ENCODE data around the gene RAPGEF5.

Gene RAPGEF5

GRCh38 chr7:22154143-22154529, 202.8 kb downstream of the RAPGEF5 start:
- no peak for DNase-seq (ENCODE audit: low read depth in 3 of 3)

GRCh38 chr7:22153432-22154142, 203.4 kb downstream of the RAPGEF5 start:
- DNase-seq (ENCODE audit: low read depth in 3 of 3): no peak

DNA sequence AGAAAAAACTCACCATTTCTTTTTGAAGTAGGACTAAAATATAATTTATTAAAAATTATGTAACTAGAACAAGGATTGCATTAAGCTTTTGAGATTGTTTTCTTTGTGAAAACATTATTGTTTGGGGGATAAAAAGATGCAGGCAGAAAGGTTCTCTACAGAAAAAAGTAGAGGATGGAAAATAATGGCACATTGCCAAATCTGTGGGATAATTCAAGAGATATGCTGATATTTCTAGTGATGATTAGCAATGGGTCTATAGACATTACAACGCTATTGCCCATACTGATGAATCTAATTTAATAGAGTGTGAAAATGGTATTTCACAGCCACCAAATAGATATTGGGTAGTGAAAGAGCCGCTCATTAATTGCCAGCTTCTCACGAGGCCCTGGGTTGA, 204.3 kb downstream of the RAPGEF5 start:
- DNase-seq (ENCODE audit: low read depth in 3 of 3): no peak

GRCh38 chr7:22151901-22152300, 205.1 kb downstream of the RAPGEF5 start:
- no peak for DNase-seq (ENCODE audit: low read depth in 3 of 3)

DNA sequence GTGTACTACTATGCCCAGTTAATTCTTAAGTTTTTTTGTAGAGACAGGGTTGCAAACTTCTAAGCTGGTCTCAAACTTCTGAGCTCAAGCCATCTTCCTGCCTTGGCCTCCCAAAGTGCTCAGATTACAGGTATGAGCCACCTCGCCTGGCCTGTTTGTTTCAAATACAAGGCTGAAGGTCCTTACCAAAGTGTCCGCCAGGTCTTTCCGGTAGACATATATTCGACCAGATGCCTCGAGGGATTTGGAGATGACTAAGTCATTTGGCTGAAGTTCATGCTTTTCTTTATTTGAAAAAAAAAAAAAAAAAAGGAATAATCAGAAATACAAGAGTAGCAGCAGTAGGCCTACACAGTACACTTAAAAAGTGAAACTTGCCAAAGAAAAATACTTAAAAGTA, 206.7 kb downstream of the RAPGEF5 start:
- no peak for DNase-seq (ENCODE audit: low read depth in 3 of 3)

DNA sequence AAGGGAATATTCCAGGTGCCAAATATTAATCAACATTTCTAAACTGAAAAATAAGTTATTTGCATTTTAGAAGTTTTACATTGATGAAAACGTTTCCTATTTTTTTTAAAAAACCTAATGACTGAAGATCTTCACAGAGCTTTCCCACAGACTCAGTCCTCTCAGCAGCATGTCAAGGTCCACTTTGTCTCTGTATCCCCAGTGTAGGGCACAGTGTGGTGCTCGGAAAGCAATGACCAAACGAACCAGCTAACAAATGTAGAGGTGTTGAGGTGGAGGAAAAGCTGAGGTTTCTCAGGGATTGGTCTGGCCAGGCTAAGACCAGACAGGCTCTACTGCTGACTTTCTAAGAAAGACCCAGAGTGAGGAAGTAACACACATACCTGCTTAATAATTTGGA, 209.1 kb downstream of the RAPGEF5 start:
- DNase-seq (ENCODE audit: low read depth in 3 of 3): no peak

GRCh38 chr7:22146961-22147512, 209.9 kb downstream of the RAPGEF5 start:
- DNase-seq (ENCODE audit: low read depth in 3 of 3): no peak

DNA sequence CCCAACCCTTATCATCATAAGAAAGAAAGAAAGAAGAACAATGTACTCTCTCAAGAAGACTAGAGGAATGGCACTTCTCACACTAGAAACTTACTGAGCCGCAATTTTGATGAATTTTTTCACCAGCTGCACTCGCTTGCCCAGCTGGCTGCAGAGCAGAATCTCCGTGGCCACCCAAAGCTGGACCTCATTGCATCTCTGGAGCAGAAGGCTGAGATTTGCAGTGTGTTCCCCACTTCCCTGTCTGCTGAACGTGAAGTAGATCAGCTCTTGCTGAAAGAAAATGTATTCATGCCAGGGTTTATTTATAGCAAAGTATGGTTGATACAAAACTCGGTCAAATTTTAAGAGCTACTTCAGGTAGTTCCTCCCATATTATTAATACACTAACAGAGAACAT, 212.0 kb downstream of the RAPGEF5 start:
- no peak for DNase-seq (ENCODE audit: low read depth in 3 of 3)

DNA sequence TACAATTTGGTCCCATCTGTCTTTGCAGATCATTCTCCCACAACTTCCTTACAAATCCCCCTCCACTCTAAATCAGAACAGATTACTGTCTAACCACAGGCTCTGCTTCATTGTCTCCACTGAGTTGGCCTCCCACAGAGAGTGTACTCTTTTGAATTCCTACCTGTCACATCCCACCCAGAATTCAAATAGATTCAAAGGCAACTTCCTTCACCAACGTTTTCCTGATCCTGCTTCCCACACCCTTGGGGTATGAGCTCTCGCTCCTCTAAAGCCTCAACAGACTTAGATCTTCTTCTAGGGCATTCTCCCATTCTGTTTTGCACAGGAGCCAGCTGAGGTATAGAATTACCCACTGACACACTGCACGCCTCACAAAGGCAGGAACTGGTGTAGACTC, 213.5 kb downstream of the RAPGEF5 start:
- DNase-seq (ENCODE audit: low read depth in 3 of 3): no peak

- no peak for DNase-seq (ENCODE audit: low read depth in 3 of 3)
Measured at GRCh38 chr7:22142572-22142971, 214.4 kb downstream of the RAPGEF5 start.

- DNase-seq (ENCODE audit: low read depth in 3 of 3): no peak
Measured at GRCh38 chr7:22141355-22141754, 215.6 kb downstream of the RAPGEF5 start.

DNA sequence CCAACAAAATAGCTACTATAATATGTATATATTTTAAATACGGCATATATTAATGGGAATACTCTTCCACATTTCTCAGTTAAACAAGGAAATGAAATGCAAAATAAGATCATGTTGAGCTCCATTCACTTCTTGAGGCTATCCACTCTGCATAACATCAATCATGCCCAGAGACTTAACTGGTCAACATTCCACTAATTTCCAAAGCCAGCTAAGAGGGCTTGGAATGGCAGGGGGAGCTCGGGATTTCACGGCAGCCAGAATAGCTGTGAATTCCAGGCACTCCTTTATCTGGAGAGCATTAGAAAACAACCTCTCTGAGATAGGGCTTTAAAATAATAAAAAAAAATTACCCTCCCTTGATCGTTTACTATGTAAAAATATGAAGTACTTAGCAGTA, 216.4 kb downstream of the RAPGEF5 start:
- no peak for DNase-seq (ENCODE audit: low read depth in 3 of 3)

- DNase-seq (ENCODE audit: low read depth in 3 of 3): no peak
Measured at GRCh38 chr7:22138886-22139285, 218.1 kb downstream of the RAPGEF5 start.

DNA sequence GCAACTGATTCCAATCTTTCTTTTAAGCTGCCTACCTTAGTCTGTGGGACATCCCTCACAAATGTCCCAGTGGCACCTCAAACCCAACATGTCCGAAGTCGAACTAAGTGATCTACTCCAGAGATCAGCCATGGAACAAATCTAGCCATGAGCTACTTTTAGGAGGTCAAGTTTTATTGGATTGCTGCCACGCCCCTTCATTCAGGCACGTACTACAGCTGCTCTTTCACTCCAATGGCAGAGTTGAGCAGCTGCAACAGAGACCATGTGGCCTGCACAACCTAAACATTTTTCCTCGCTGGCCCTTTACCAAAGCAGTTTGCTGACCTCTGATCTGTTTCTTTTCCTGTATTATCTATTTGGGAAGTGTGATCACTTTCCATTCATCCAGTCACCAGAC, 218.8 kb downstream of the RAPGEF5 start:
- DNase-seq (ENCODE audit: low read depth in 3 of 3): no peak

DNA sequence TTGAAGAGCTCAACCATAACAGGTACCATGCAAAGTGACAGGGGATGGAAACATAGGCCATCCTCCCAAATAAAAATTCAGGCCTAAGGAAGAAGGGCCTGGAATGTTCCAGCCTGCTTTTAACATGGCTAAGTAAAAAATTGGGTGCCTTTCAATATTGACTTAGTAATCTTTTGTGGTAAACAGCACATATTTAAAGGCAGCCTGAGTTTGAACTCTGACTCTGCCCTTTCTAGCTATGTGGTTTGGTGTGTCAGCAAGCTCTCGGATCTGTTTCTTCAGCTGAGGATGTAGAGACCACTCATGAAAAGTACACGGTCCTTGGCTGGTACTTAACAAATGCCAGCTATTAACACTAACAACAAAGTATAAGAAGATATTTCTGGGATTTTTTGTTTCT, 219.5 kb downstream of the RAPGEF5 start:
- DNase-seq (ENCODE audit: low read depth in 3 of 3): no peak

DNA sequence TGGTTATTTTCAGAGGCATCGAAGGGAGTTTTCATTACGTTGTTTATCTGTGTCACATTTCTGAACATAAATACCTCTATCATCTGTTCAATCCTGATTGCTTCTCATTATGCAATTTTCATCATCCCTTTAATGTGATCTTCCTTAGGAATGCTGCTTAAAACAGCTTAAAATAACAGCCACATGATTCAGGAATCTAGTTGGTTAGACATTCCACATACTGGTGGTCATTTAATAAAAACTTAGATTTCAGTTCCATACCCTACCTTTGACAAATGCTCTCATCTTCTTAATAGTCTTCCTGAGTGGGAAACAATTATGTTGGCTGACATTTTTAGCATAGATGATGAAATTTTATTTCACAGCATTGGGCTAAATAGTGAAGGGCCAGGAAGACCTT, 219.9 kb downstream of the RAPGEF5 start:
- no peak for DNase-seq (ENCODE audit: low read depth in 3 of 3)

DNA sequence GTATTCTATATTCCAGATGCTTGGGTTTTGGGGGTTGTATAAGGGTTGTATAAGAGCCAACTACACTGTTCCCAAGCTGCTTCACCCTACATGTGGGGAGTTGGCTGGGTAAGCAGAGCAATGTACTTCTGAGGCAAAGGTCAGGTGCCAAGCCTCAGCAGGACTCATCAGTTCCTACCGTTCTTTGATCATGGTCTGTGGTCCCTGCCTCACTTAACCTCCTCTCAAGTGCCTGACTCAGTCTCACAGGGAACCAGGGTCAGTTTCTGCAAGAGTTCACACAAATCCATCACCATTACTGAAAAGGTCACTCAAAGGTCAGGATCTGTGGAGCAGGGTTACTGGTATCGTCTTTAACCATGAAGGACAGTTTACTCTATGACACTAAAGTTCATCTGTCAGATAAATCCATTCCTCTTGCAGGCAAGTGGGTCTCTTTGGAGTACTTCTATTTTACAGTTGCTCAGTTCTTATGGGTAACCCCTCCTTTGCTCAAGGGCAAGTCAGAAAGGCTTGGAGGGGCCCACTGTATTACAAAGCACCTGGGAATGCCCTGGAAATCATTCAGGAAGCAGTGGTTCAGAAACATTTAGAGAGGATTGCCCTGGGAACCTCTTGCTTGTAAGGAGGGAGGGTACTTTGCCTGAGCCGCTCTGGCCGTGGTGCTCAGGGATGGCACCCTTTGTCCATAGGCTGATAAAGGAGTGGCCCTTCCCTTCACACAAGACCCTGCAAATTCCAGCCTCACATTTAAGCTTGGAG, 227.0 kb downstream of the RAPGEF5 start:
- DNase-seq (ENCODE audit: low read depth in 3 of 3): no peak

GRCh38 chr7:22129166-22129565, 227.8 kb downstream of the RAPGEF5 start:
- DNase-seq (ENCODE audit: low read depth in 3 of 3): no peak

- no peak for DNase-seq (ENCODE audit: low read depth in 3 of 3)
Measured at GRCh38 chr7:22128528-22128920, 228.4 kb downstream of the RAPGEF5 start.

- no peak for DNase-seq (ENCODE audit: low read depth in 3 of 3)
Measured at GRCh38 chr7:22127835-22128527, 229.0 kb downstream of the RAPGEF5 start.

DNA sequence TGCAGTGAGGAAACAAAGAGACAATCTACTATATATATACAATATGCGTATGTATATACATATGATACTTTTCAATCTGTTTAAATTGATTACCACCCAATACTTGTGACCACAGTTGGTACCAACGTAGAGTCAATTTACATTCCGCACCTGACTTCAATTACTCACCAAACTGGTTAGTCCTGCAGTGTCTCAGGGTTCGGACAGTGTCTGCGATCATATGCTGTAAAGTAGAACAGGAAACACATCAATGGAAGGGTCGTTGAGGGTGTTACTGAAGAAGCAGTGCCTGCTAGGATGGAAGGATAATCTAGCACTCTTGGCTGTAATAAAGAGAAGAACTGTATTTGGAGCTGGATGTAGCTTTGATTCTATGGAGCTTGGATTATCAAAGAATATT, 231.5 kb downstream of the RAPGEF5 start:
- no peak for DNase-seq (ENCODE audit: low read depth in 3 of 3)

GRCh38 chr7:22124941-22125340, 232.0 kb downstream of the RAPGEF5 start:
- no peak for DNase-seq (ENCODE audit: low read depth in 3 of 3)

DNA sequence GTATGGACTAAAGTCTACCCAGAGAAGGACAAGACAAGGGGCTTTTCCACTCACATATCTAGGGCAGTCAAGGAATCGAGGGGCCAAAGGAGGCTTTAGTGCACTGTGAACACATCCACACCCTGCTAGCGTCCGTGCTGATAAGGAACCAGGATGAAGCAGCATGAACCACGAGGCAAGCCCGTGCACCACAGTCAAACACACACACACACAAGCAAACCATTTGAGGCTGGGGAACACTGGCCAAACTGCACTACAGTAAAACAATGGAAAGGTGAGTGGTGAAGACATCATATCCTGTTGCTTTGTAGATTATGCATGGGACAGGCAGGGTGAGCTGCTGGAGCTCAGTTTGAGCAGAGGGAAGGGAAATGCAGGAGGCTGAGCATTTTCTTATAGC, 233.8 kb downstream of the RAPGEF5 start:
- DNase-seq (ENCODE audit: low read depth in 3 of 3): no peak
